ENCODE measurements around the gene NAV2. TPM values are rescaled to one million over a fixed set of nuclear protein-coding genes. Genes with fewer than 3 reads are reported as not detected.
A peak's percentile ranks its signal among the peaks of the same experiment; 100 is the strongest.

The NAV2 gene
- total RNA-seq, 1 donor = 11.2 TPM

DNA sequence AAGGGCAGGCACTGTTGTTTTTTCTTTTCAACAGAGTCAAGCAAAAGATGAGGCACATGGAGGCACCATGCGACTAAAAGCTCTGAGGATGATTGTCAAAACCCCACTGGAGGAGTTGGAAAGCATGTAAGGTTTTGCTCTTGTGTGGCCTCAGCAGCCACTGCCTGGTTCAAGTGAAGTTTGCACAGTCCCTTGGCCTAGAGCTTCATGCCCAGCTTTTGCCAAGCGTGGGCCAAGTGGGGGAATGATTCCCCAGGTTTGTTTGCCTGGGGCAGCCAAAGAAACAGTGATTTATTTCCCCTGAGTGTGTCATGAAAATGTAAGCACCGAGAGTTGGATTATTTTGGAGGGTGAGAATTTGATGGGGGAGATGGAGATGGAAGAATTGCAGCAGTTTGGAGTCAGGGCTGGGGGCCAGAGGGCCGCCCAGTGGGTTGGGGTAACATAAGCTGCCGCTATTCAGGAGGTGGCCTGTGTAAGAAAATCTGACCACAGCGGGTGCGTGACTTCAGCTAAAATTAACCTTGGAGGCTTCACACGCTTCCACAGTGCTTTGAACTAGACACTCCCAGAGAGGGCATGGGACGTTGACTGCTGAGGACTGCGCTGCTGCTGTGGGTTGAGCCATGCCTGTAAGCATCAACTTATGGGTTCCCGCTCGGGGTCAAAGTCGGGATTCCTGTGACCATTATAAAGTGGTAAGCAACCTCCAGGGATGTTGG, 100.7 kb downstream of the NAV2 start:
- no peak for DNase-seq (ENCODE audit: low read depth)
- H3K4me3 ChIP-seq (ENCODE audit: low read depth, low read length) = no peak overlapping the region
- TF ChIP-seq, protein P1, sequence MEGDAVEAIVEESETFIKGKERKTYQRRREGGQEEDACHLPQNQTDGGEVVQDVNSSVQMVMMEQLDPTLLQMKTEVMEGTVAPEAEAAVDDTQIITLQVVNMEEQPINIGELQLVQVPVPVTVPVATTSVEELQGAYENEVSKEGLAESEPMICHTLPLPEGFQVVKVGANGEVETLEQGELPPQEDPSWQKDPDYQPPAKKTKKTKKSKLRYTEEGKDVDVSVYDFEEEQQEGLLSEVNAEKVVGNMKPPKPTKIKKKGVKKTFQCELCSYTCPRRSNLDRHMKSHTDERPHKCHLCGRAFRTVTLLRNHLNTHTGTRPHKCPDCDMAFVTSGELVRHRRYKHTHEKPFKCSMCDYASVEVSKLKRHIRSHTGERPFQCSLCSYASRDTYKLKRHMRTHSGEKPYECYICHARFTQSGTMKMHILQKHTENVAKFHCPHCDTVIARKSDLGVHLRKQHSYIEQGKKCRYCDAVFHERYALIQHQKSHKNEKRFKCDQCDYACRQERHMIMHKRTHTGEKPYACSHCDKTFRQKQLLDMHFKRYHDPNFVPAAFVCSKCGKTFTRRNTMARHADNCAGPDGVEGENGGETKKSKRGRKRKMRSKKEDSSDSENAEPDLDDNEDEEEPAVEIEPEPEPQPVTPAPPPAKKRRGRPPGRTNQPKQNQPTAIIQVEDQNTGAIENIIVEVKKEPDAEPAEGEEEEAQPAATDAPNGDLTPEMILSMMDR (IDR thresholded peaks at IDR 0.05; ENCODE audit: insufficient read depth, low read depth, low read length) = no peak

- no peak for DNase-seq (ENCODE audit: low read depth)
- TF ChIP-seq, protein P1 (IDR thresholded peaks at IDR 0.05; ENCODE audit: insufficient read depth, low read depth, low read length) = peak; percentile 3
- H3K4me3 ChIP-seq (ENCODE audit: low read depth, low read length) = no peak overlapping the region
Observed at GRCh38 chr11:19814421-19814820, 101.8 kb downstream of the NAV2 start.

DNA sequence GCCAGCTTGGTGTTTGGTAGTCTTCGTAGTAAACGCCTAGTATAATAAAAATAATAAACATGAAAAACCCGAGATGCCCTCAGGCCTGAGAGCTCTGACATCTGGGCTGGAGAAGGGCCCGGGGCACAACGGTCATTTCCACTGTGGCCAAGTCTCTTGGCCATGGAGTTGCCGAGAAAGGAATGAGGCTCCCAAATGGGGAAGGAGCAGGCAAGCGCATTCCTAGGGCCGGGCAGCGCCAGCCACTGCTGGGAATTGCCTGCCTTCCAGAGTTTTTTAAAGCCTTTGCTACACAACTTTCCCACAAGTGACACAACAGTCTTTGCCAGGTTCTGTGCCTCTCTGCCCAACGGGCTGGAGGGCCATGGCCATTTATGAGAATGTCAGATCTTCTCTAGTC, 103.4 kb downstream of the NAV2 start:
- TF ChIP-seq, protein P1 (IDR thresholded peaks at IDR 0.05; ENCODE audit: insufficient read depth, low read depth, low read length) = no peak
- no peak for DNase-seq (ENCODE audit: low read depth)
- no peak overlapping the region for H3K4me3 ChIP-seq (ENCODE audit: low read depth, low read length)

DNA sequence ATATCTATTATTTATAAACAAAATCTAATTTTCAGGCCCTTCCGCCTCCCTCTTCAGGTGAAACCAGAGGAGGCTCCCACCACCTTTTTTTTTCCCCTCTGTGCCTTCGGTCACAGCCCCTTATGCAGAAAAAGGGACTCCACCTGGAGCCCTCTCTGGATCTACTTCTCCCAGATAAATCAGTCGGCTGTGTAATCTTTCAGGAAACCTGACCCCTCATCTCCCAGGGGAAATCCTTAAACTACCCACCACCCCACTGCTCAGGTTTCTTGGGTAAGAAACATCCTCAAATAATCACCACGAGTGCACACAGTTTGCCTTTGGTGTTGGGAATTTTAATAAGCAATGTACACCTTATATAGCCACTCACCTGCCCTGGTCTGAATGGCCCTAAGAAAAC, 104.2 kb downstream of the NAV2 start:
- TF ChIP-seq, protein P1 (IDR thresholded peaks at IDR 0.05; ENCODE audit: insufficient read depth, low read depth, low read length) = no peak

GRCh38 chr11:19817265-19817851, 104.7 kb downstream of the NAV2 start:
- TF ChIP-seq, protein P1 (IDR thresholded peaks at IDR 0.05; ENCODE audit: insufficient read depth, low read depth, low read length) = no peak
- H3K4me3 ChIP-seq (ENCODE audit: low read depth, low read length) = no peak overlapping the region
- no peak for DNase-seq (ENCODE audit: low read depth)

More for the DNA sequence above, 104.2 kb downstream of the NAV2 start:
- no peak overlapping the region for H3K4me3 ChIP-seq (ENCODE audit: low read depth, low read length)
- no peak for DNase-seq (ENCODE audit: low read depth)

- no peak for DNase-seq (ENCODE audit: low read depth)
- TF ChIP-seq, protein P1 (IDR thresholded peaks at IDR 0.05; ENCODE audit: insufficient read depth, low read depth, low read length) = no peak
- H3K4me3 ChIP-seq (ENCODE audit: low read depth, low read length) = no peak overlapping the region
Observed at GRCh38 chr11:19817870-19818269, 105.2 kb downstream of the NAV2 start.

All from fibroblast of villous mesenchyme (primary cell).